Prostate gland (tissue), 2 donors: ENCODE results near the gene CEP128. TPM values are rescaled to one million over a fixed set of nuclear protein-coding genes. Genes with fewer than 3 reads are reported as not detected.

Experiments used
- DNase-seq: peaks from one replicate; pipeline ENCODE4 v3.0.0-alpha.2; 2019; ENCODE audit warnings: low spot score
- H3K27ac ChIP-seq, 2 donors: fragments of 200-600 bp; sonication (generic); 2 replicates each; pipeline ENCODE4 v1.5.1; 2017 to 2019
- H3K27me3 ChIP-seq: fragments of 200-600 bp; sonication (generic); replicated peaks from 2 replicates; pipeline ENCODE4 v1.5.1; 2019; ENCODE audit not compliant: insufficient read depth
- H3K36me3 ChIP-seq, 2 donors: fragments of 200-600 bp; sonication (generic); 1 replicate in 1 of 2; 2 replicates in 1 of 2; pipeline versions ENCODE4 v1.5.1 to v1.8.1; 2017 to 2019
- H3K4me1 ChIP-seq: fragments of 200-600 bp; sonication (generic); replicated peaks from 2 replicates; pipeline ENCODE4 v1.5.1; 2019
- H3K4me3 ChIP-seq, 2 donors: fragments of 200-600 bp; sonication (generic); 2 replicates each; pipeline ENCODE4 v1.5.1; 2017 to 2019
- H3K9me3 ChIP-seq: fragments of 200-600 bp; sonication (generic); 2 replicates; pipeline ENCODE4 v1.5.1; 2017
- POLR2A ChIP-seq: fragments of 450-650 bp; IDR thresholded peaks from one replicate; pipeline ENCODE4 v1.6.1; 2016; ENCODE audit warnings: antibody characterized with exemption, mild to moderate bottlenecking
- POLR2AphosphoS5 ChIP-seq: sonication (generic); formaldehyde crosslinking; IDR thresholded peaks from one replicate; pipeline ENCODE4 v1.6.1; 2017; ENCODE audit warnings: antibody characterized with exemption
- WGBS: methylation state at CpG from one replicate; pipeline ENCODE4 v1.1.5; 2018; 5-methylcytosine and 5-hydroxymethylcytosine counted together
- intact Hi-C: fragments of 100-400 bp; cut with DNase I; formaldehyde crosslinking; loops from one replicate; pipeline ENCODE4 v1.14.2; 2022
- total RNA-seq, 2 donors: library from RNA; depleted of rRNA; stranded (reverse); fragments of >200 nt; gene quantifications; one replicate each; pipeline ENCODE4 v1.1.0, GENCODE V29; 2016
- TF ChIP-seq, protein P1 (sequence below), 4 experiments: fragments of 200-600 bp in 2 of 4; fragments of 450-650 bp in 2 of 4; sonication (generic) in 2 of 4; IDR thresholded peaks; 1 replicate in 3 of 4; 2 replicates in 1 of 4; pipeline ENCODE4 v1.5.1; 2016 to 2019; ENCODE audit warnings: antibody characterized with exemption in 4 of 4, mild to moderate bottlenecking in 2 of 4, moderate library complexity in 2 of 4

Gene CEP128
- total RNA-seq, 2 donors from 2014 or later = 6.4 to 7.3 TPM

DNA sequence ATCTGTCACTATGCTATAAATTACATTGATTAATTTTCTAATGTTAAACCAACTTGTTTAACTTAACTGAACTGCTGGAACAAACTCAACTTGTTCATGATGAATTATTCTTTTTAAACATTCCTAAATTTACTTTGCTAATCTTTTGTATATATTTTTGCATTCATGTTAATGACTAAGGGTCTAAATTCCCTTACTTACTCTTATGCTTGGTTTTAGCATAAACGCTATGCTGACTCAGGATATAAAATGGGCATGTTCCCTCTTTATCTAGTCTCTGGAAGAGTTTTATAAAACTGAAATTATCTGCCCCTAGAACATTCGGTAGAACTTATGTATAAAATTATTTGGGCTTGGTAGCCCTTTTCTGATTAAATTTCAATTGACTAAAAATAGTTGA, 387.4 kb downstream of the CEP128 start:
- WGBS = 88% methylated on average over 2 of the region's 2 CpGs

DNA sequence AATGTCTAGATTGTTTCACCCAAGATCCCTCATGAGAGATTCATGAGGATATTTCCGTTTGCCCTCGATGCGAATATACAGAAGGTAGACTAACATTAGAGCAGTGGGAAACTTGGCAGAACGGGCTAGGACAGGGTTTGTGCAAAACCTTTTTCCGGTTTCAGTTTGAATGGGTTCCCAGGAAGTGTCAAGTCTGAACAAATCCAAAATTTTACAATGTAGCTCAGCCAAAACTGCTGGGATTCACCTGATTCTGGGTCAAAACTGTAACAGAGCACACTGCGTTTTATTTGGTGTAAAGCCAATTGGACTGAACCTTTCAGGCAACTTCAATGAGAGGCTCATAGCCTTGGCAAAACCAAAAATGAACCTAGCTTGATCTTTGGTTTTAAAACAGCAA, 392.4 kb downstream of the CEP128 start:
- intact Hi-C loops = no loop called here
- H3K27ac ChIP-seq = no peak overlapping the region
- H3K36me3 ChIP-seq = no peaks in the 10 kb centered on the region
- peak; percentile 28 for DNase-seq
- 16% methylated on average over 6 of the region's 6 CpGs for WGBS
- H3K4me1 ChIP-seq = no peaks in the 10 kb centered on the region
- TF ChIP-seq, protein P1, sequence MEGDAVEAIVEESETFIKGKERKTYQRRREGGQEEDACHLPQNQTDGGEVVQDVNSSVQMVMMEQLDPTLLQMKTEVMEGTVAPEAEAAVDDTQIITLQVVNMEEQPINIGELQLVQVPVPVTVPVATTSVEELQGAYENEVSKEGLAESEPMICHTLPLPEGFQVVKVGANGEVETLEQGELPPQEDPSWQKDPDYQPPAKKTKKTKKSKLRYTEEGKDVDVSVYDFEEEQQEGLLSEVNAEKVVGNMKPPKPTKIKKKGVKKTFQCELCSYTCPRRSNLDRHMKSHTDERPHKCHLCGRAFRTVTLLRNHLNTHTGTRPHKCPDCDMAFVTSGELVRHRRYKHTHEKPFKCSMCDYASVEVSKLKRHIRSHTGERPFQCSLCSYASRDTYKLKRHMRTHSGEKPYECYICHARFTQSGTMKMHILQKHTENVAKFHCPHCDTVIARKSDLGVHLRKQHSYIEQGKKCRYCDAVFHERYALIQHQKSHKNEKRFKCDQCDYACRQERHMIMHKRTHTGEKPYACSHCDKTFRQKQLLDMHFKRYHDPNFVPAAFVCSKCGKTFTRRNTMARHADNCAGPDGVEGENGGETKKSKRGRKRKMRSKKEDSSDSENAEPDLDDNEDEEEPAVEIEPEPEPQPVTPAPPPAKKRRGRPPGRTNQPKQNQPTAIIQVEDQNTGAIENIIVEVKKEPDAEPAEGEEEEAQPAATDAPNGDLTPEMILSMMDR (IDR thresholded peaks at IDR 0.05) = no peak
- TF ChIP-seq POLR2AphosphoS5 = peak; percentile 57
- no peak for TF ChIP-seq POLR2A
- no peaks in the 10 kb centered on the region for H3K9me3 ChIP-seq
- no peaks in the 10 kb centered on the region for H3K27me3 ChIP-seq
- H3K4me3 ChIP-seq = no peak overlapping the region

More for the DNA sequence above, 387.4 kb downstream of the CEP128 start:
- Histone ChIP-seq H3K36me3 (no peaks in the 10 kb centered on the region), H3K4me3 (no peak overlapping the region), H3K9me3 (no peaks in the 10 kb centered on the region), H3K27me3 (no peaks in the 10 kb centered on the region), H3K4me1 (no peaks in the 10 kb centered on the region), H3K27ac (no peak overlapping the region)
- DNase-seq = no peak
- intact Hi-C loops = no loop called here
- TF ChIP-seq, protein P1 (IDR thresholded peaks at IDR 0.05) = no peak
- TF ChIP-seq POLR2A = no peak
- no peak for TF ChIP-seq POLR2AphosphoS5

DNA sequence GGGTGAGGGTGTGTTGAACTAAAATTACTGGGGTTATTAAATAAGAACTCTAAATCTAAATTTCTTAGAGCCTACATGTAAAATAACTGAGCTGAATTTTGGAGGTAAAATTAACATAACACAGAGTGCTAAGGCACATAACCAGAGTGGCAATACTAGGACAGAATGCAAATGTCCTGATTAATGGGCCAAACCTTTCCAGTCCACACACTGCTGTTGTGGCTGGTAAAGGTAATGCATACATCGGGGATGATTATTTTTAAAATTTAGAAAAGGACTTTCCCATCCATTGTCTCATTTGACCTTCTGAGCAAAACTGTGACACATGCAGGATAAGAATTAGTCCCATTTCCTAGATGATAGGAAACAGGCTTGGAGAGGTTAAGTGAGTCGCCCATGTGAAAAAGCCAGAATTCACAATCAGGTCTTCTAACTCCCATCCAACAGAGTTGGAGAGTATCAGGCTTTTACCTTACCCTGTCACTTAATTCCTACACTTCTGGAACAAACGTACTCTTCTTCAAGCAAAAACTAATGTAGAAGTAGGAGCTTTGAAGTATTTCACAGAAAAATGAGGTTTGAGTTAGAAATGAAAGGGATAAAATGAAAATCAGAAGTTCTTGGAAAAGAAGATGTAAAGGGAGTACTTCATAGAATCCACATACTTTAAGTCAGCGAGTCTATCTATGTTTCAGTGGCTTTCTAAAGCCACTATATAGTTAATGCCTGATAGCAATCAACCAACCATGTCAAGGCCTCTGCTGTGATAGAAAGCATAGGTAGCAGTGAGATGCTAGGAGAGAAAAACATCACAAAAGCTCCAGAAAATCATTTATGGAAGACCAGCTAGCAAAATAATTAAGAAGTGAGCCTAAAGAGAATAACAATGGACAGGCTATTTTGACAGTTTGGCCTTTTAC, 395.3 kb downstream of the CEP128 start:
- 85% methylated on average over 4 of the region's 4 CpGs for WGBS

DNA sequence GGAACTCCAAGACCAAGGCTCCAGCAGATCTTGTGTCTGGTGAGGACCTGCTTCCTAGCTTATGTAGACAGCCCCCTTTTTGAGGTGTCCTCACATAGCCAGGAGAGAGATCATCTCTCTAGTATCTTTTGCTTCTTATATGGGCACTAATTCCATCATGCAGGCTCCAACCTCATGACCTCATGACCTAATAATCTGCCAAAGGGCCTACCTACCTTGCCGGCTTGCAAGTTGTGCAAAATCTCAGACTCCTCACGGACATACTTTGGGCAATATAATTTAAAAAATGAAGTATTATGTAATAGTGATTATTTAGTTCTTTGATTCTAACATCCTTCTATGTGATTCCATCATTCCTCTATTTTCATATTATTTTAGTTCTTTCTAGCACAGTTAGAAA, 397.2 kb downstream of the CEP128 start:
- DNase-seq = no peak
- Histone ChIP-seq H3K9me3 (no peaks in the 10 kb centered on the region), H3K27ac (no peak overlapping the region), H3K4me1 (no peaks in the 10 kb centered on the region), H3K4me3 (no peak overlapping the region), H3K36me3 (no peaks in the 10 kb centered on the region), H3K27me3 (no peaks in the 10 kb centered on the region)
- TF ChIP-seq, protein P1 (IDR thresholded peaks at IDR 0.05) = no peak
- TF ChIP-seq POLR2AphosphoS5 (no peak), POLR2A (no peak)
- 96% methylated on average over 2 of the region's 2 CpGs for WGBS
- intact Hi-C loops = no loop called here

More for the DNA sequence above, 395.3 kb downstream of the CEP128 start:
- Histone ChIP-seq H3K27ac (no peak overlapping the region), H3K36me3 (no peaks in the 10 kb centered on the region), H3K9me3 (no peaks in the 10 kb centered on the region), H3K27me3 (no peaks in the 10 kb centered on the region), H3K4me3 (no peak overlapping the region), H3K4me1 (no peaks in the 10 kb centered on the region)
- intact Hi-C loops = no loop called here
- TF ChIP-seq, protein P1 (IDR thresholded peaks at IDR 0.05) = no peak
- TF ChIP-seq POLR2AphosphoS5 (no peak), POLR2A (no peak)
- no peak for DNase-seq

DNA sequence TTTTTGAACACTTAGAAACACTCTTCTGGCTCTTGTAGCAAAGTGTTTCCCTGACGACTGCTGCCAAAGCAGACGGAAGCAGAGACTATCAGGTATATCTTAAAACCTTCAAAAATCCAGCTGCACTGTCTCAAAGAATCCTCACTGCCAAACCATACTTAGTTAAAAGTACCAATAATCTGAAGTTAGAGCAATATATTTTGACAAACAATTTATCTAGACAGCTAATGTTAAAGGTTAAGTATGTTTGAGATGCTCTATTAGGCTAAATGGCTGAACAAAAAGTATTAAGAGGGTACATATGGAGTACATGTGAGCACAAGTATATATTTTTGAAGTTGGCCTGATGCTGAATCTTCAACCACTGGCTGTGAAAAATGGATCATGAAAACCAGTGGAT, 398.3 kb downstream of the CEP128 start:
- intact Hi-C loops = no loop called here
- no peaks in the 10 kb centered on the region for H3K27me3 ChIP-seq
- no peaks in the 10 kb centered on the region for H3K36me3 ChIP-seq
- no peak overlapping the region for H3K4me3 ChIP-seq
- no peak for DNase-seq
- no peak overlapping the region for H3K27ac ChIP-seq
- WGBS = 47% methylated on average over 2 of the region's 2 CpGs
- TF ChIP-seq POLR2AphosphoS5 (no peak), POLR2A (no peak)
- TF ChIP-seq, protein P1 (IDR thresholded peaks at IDR 0.05) = no peak
- H3K4me1 ChIP-seq = no peaks in the 10 kb centered on the region
- no peaks in the 10 kb centered on the region for H3K9me3 ChIP-seq
